ENCODE measurements around the gene SPOCK2.

Gene SPOCK2

GRCh38 chr10:72019085-72019876, 69.1 kb downstream of the SPOCK2 start:
- H3K4me3 ChIP-seq (ENCODE audit: low read length), result no peak overlapping the region
- no peak for TF ChIP-seq ZNF274 (IDR thresholded peaks at IDR 0.05; ENCODE audit: low read depth, low read length)

DNA sequence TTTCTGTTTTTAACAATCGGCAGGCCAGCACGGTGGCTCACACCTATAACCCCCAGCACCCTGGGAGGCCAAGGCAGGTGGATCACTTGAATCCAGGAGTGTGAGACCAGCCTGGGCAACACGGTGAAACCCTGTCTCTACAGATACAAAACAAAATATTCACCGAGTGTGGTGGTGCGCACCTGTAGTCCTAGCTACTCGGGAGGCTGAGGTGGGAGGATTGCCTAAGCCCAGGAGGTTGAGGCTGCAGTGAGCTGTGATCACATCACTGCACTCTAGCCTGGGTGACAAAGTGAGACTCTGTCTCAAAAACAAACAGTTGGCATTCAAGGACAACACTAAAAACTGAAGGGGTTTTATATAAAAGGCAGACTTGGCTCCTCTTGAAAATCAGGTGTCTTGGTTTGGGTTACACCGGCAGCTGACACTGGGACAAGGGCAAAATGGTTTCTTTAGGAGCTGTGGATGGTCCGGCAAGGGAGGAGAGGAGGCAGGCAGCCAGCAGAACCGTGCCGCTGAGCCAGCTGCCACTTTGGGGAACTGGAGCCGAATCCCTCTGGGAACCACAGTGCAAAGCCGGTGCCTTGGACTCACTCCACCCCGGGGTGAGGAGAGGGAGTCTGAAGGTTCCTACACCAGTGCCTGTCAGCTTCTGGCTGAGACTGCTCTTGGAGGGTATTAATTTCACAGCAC, 71.6 kb downstream of the SPOCK2 start:
- no peak for TF ChIP-seq ZNF274 (IDR thresholded peaks at IDR 0.05; ENCODE audit: low read depth, low read length)
- no peak overlapping the region for H3K4me3 ChIP-seq (ENCODE audit: low read length)

- no peak overlapping the region for H3K4me3 ChIP-seq (ENCODE audit: low read length)
- TF ChIP-seq ZNF274 (IDR thresholded peaks at IDR 0.05; ENCODE audit: low read depth, low read length), result no peak
These were observed 72.5 kb downstream of the SPOCK2 start for GRCh38 chr10:72015841-72016240.

- no peak for TF ChIP-seq ZNF274 (IDR thresholded peaks at IDR 0.05; ENCODE audit: low read depth, low read length)
- H3K4me3 ChIP-seq (ENCODE audit: low read length), result no peak overlapping the region
These were observed 73.4 kb downstream of the SPOCK2 start for GRCh38 chr10:72014785-72015480.

- H3K4me3 ChIP-seq (ENCODE audit: low read length), result no peak overlapping the region
- TF ChIP-seq ZNF274 (IDR thresholded peaks at IDR 0.05; ENCODE audit: low read depth, low read length), result no peak
These were observed 74.2 kb downstream of the SPOCK2 start for GRCh38 chr10:72014197-72014596.

DNA sequence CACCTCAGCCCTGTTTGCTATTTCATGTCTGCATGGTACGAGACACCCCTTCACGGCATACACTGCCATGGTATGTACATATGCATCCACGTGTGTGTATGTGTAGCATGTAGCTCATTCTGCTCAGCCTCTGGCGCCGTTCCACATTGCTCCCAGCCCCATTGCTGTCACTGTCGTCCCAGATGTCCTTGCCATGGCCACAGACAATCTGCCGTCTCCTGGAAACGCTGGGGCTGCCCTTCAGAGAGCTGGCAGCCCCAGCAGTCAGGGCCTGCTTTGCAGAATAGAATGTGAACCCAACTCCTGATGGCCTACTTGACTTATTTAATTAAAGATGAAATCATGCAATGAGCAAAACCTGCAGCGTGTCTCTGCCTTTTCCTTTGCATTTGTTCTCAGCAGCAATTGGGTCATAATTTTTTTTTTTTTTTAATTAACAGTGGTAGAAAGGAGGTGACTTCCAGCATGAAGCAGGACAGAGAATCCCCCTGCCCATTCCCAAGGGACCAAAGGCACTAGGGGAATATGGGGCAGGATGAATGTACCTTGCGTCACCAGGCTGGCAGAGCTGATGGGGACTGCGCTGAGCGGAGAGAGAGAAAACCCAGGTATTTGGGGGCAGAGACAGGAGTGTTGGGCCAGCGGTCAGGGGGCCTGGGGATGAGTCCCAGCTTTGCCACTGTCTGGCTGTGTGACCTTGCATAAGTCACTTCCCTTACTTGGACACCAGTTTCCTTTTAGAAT, 75.0 kb downstream of the SPOCK2 start:
- TF ChIP-seq ZNF274 (IDR thresholded peaks at IDR 0.05; ENCODE audit: low read depth, low read length), result no peak

GRCh38 chr10:72012796-72013195, 75.6 kb downstream of the SPOCK2 start:
- no peak for TF ChIP-seq ZNF274 (IDR thresholded peaks at IDR 0.05; ENCODE audit: low read depth, low read length)
- H3K4me3 ChIP-seq (ENCODE audit: low read length), result no peak overlapping the region

More for the DNA sequence above, 75.0 kb downstream of the SPOCK2 start:
- no peak overlapping the region for H3K4me3 ChIP-seq (ENCODE audit: low read length)

GRCh38 chr10:72011976-72012512, 76.3 kb downstream of the SPOCK2 start:
- no peak for TF ChIP-seq ZNF274 (IDR thresholded peaks at IDR 0.05; ENCODE audit: low read depth, low read length)
- H3K4me3 ChIP-seq (ENCODE audit: low read length), result no peak overlapping the region

- H3K4me3 ChIP-seq (ENCODE audit: low read length), result no peak overlapping the region
- no peak for TF ChIP-seq ZNF274 (IDR thresholded peaks at IDR 0.05; ENCODE audit: low read depth, low read length)
These were observed 76.9 kb downstream of the SPOCK2 start for GRCh38 chr10:72011468-72011867.

DNA sequence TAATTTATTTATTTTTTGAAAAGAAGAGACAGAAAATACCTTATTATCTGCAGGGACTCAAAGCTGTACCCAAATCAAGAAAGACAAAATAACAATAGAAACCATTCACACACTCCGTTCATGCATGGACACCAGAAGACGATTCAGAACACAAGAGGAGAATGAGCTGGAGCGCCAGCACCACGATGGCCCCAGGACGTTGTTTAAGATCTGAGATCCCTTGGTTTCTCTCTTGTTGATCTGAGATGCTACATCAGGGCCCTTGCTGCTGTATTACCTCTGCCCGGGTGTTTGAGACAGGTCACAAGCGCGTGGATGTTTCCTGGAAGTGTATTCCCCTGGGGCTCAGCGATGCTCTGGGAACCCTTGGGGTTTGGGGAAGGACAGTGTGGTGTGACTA, 77.3 kb downstream of the SPOCK2 start:
- TF ChIP-seq ZNF274 (IDR thresholded peaks at IDR 0.05; ENCODE audit: low read depth, low read length), result no peak
- no peak overlapping the region for H3K4me3 ChIP-seq (ENCODE audit: low read length)

- TF ChIP-seq ZNF274 (IDR thresholded peaks at IDR 0.05; ENCODE audit: low read depth, low read length), result no peak
- H3K4me3 ChIP-seq (ENCODE audit: low read length), result no peak overlapping the region
These were observed 77.9 kb downstream of the SPOCK2 start for GRCh38 chr10:72010234-72010973.

GRCh38 chr10:72009425-72010081, 78.8 kb downstream of the SPOCK2 start:
- no peak for TF ChIP-seq ZNF274 (IDR thresholded peaks at IDR 0.05; ENCODE audit: low read depth, low read length)
- H3K4me3 ChIP-seq (ENCODE audit: low read length), result no peak overlapping the region

GRCh38 chr10:72009051-72009424, 79.3 kb downstream of the SPOCK2 start:
- no peak overlapping the region for H3K4me3 ChIP-seq (ENCODE audit: low read length)
- no peak for TF ChIP-seq ZNF274 (IDR thresholded peaks at IDR 0.05; ENCODE audit: low read depth, low read length)

Data from GM08714 (cell line).